GM23338 (cell line): ENCODE measurements around the gene NEK4. TPM values are rescaled to one million over a fixed set of nuclear protein-coding genes. Genes with fewer than 3 reads are reported as not detected.

Experiments used
- ATAC-seq: fragments of 200-7000 bp; cut with Tn5 transposase; 3 replicates; pipeline ENCODE4 v1.9.1; 2020
- DNase-seq: peaks from one replicate; pipeline ENCODE4 v3.0.0-alpha.2; 2015; ENCODE audit warnings: low spot score
- H2AFZ ChIP-seq: fragments of 200-600 bp; sonication (generic); 2 replicates; pipeline ENCODE4 v1.8.0; 2016; ENCODE audit warnings: antibody characterized with exemption, mild to moderate bottlenecking, moderate library complexity
- H3F3A ChIP-seq: fragments of 200-600 bp; sonication (generic); replicated peaks from 2 replicates; pipeline ENCODE4 v1.8.0; 2017; ENCODE audit warnings: antibody characterized with exemption, mixed run types, low read depth
- H3K27ac ChIP-seq: fragments of 200-600 bp; sonication (generic); 2 replicates; pipeline ENCODE4 v1.6.1; 2016; ENCODE audit warnings: low read depth
- H3K27me3 ChIP-seq: fragments of 200-600 bp; sonication (generic); 2 replicates; pipeline ENCODE4 v1.8.0; 2016; ENCODE audit warnings: mild to moderate bottlenecking, mixed run types, moderate library complexity; ENCODE audit not compliant: insufficient read depth
- H3K36me3 ChIP-seq: fragments of 200-600 bp; sonication (generic); 2 replicates; pipeline ENCODE4 v1.8.0; 2016; ENCODE audit warnings: mild to moderate bottlenecking; ENCODE audit not compliant: insufficient read depth
- H3K4me1 ChIP-seq: fragments of 200-600 bp; sonication (generic); 2 replicates; pipeline ENCODE4 v1.8.0; 2016; ENCODE audit warnings: mild to moderate bottlenecking, moderate library complexity; ENCODE audit not compliant: insufficient read depth
- H3K4me2 ChIP-seq: fragments of 200-600 bp; sonication (generic); 2 replicates; pipeline ENCODE4 v1.7.1; 2017; ENCODE audit warnings: mixed run types
- H3K4me3 ChIP-seq: fragments of 200-600 bp; sonication (generic); 2 replicates; pipeline ENCODE4 v1.6.1; 2016; ENCODE audit warnings: mixed run types
- H3K79me2 ChIP-seq: fragments of 200-600 bp; sonication (generic); replicated peaks from 2 replicates; pipeline ENCODE4 v1.8.0; 2017; ENCODE audit warnings: mild to moderate bottlenecking; ENCODE audit not compliant: insufficient read depth
- H3K9me2 ChIP-seq: fragments of 200-600 bp; sonication (generic); 2 replicates; pipeline ENCODE4 v1.8.0; 2017; ENCODE audit not compliant: insufficient read depth
- H4K20me1 ChIP-seq: fragments of 200-600 bp; sonication (generic); replicated peaks from 2 replicates; pipeline ENCODE4 v1.8.0; 2017; ENCODE audit warnings: mild to moderate bottlenecking; ENCODE audit not compliant: insufficient read depth
- H3K27ac Mint-ChIP-seq: 2 replicates; pipeline ENCODE4 v1.8.0; 2020; ENCODE audit warnings: inconsistent platforms, mild to moderate bottlenecking, moderate library complexity, mixed read lengths
- H3K27me3 Mint-ChIP-seq: 3 replicates; pipeline ENCODE4 v1.8.0; 2022; ENCODE audit warnings: low read depth, mild to moderate bottlenecking, moderate library complexity, mixed read lengths, inconsistent platforms; ENCODE audit not compliant: insufficient read depth, poor library complexity
- H3K36me3 Mint-ChIP-seq: 3 replicates; pipeline ENCODE4 v1.8.0; 2021; ENCODE audit warnings: low read depth, mild to moderate bottlenecking, inconsistent platforms, moderate library complexity, mixed read lengths
- H3K4me1 Mint-ChIP-seq: 3 replicates; pipeline ENCODE4 v1.8.0; 2020; ENCODE audit warnings: mild to moderate bottlenecking, inconsistent platforms, mixed read lengths
- H3K4me3 Mint-ChIP-seq: 3 replicates; pipeline ENCODE4 v1.8.0; 2021; ENCODE audit warnings: moderate library complexity, mild to moderate bottlenecking, inconsistent platforms, mixed read lengths
- H3K9me3 Mint-ChIP-seq: 3 replicates; pipeline ENCODE4 v1.8.0; 2020; ENCODE audit warnings: moderate library complexity, mild to moderate bottlenecking, inconsistent platforms, mixed read lengths
- CREB1 ChIP-seq: fragments of 250-450 bp; sonication (Bioruptor Pico); IDR thresholded peaks from 2 replicates; pipeline ENCODE4 v1.5.0; 2020; ENCODE audit warnings: low read depth, mild to moderate bottlenecking, moderate library complexity
- EZH2 ChIP-seq: fragments of 200-600 bp; sonication (generic); IDR thresholded peaks from one replicate; pipeline ENCODE4 v1.8.0; 2017; ENCODE audit warnings: antibody characterized with exemption, mild to moderate bottlenecking, low read depth; ENCODE audit not compliant: unreplicated experiment
- EZH2phosphoT487 ChIP-seq: fragments of 200-600 bp; sonication (generic); IDR thresholded peaks from one replicate; pipeline ENCODE4 v1.8.1; 2018; ENCODE audit warnings: antibody characterized with exemption; ENCODE audit not compliant: unreplicated experiment
- JUNB ChIP-seq: IDR thresholded peaks from one replicate; pipeline ENCODE4 v1.6.1; 2016; ENCODE audit warnings: antibody characterized with exemption; ENCODE audit not compliant: unreplicated experiment
- NANOG ChIP-seq: IDR thresholded peaks from 2 replicates; pipeline ENCODE4 v1.6.1; 2016; ENCODE audit warnings: antibody characterized with exemption, borderline replicate concordance
- POLR2AphosphoS5 ChIP-seq: IDR thresholded peaks from 2 replicates; pipeline ENCODE4 v1.6.1; 2016; ENCODE audit warnings: antibody characterized with exemption, low read depth
- STAT1 ChIP-seq: IDR thresholded peaks from one replicate; pipeline ENCODE4 v1.6.1; 2016; ENCODE audit warnings: antibody characterized with exemption; ENCODE audit not compliant: unreplicated experiment
- ZNF114 ChIP-seq: fragments of 250-450 bp; sonication (Bioruptor Pico); IDR thresholded peaks from 2 replicates; pipeline ENCODE4 v1.5.0; 2020; ENCODE audit warnings: mild to moderate bottlenecking, moderate library complexity
- ZNF331 ChIP-seq: fragments of 250-450 bp; sonication (Bioruptor Pico); IDR thresholded peaks from 2 replicates; pipeline ENCODE4 v1.5.0; 2020; ENCODE audit warnings: low read depth, mild to moderate bottlenecking, moderate library complexity
- polyA plus RNA-seq: library from polyadenylated mRNA; unstranded; fragments of >200 nt; fragmentation: Nextera tagmentation; extraction: Ambion mirVana; gene quantifications from 2 replicates; pipeline ENCODE4 v1.2.1, GENCODE V29; 2016
- total RNA-seq: library from RNA; depleted of rRNA; stranded (reverse); fragments of >200 nt; shearing (Covaris generic); gene quantifications from 2 replicates; pipeline ENCODE4 v1.2.3, GENCODE V29; 2014
- TF ChIP-seq, protein P1 (sequence below): fragments of 250-450 bp; sonication (Bioruptor Pico); IDR thresholded peaks from 2 replicates; pipeline ENCODE4 v1.5.0; 2020; ENCODE audit warnings: mild to moderate bottlenecking, moderate library complexity
- TF ChIP-seq, protein P2 (sequence below): IDR thresholded peaks from 2 replicates; pipeline ENCODE4 v1.6.1; 2016; ENCODE audit warnings: antibody characterized with exemption
- TF ChIP-seq, protein P3 (sequence below): IDR thresholded peaks from one replicate; pipeline ENCODE4 v1.6.1; 2018; ENCODE audit warnings: antibody characterized with exemption; ENCODE audit not compliant: unreplicated experiment
- TF ChIP-seq, protein P4 (sequence below), 2 experiments: fragments of 200-600 bp in 1 of 2; sonication (generic) in 1 of 2; conservative IDR thresholded peaks; 2 replicates each; pipeline versions ENCODE4 v1.5.1 to v1.6.1; 2016 to 2017; ENCODE audit warnings: antibody characterized with exemption in 2 of 2, low read depth in 2 of 2, mild to moderate bottlenecking in 2 of 2, moderate library complexity in 1 of 2

NEK4 gene
- total and polyA plus RNA-seq, 2 experiments from 2014 or later: 8.6 to 42.7 TPM

DNA sequence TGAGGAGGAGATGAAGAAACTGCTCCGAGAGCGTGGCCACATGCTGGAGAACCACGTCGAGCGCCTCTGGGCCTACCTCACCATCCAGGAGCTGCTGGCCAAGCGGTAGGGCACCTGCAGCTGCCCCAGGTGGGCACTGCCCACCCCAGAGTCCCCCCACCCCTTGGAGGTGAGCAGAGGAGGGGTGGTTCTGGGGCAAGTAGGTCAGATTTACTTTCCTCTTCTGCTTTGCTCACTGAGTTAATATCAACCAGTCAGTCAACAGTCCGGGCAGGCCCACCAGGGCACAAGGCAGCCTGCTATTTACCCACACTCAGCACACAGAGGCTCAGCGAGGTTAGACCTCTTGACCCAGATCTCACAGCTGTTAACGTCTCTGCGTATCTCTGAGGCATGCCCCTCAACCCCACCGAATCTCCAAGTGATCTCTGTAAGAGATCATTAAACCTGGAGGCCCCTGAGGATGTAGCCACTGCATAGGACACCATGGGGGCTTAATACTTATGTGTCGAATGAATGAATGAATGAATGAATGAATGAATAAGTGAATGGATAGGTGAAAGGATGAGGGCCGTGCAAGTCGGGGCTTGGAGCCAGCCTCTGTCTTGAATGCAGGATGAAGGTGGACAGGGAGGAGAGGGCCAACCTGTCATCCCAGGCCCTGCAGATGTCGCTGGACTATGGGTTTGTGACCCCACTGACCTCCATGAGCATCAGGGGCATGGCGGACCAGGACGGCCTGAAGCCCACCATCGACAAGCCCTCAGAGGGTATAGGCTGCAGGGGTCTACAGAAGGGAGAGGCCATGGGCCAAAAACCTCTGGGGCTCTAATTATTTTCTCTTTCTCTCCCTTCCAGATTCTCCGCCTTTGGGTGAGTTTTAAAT is 15.8 kb upstream of the NEK4 start:
- Histone ChIP-seq H3K79me2 (no peaks in the 10 kb centered on the region), H3K27me3 (no peaks in the 10 kb centered on the region), H3K4me1 (no peaks in the 10 kb centered on the region), H4K20me1 (no peaks in the 10 kb centered on the region), H3K4me3 (no peak overlapping the region), H3K36me3 (no peaks in the 10 kb centered on the region), H3K4me2 (no peak overlapping the region), H3K9me2 (peaks cover 6% of the 10 kb centered on the region; the same call in 1 of the 2 replicates), H3K27ac (no peak overlapping the region), H3F3A (no peaks in the 10 kb centered on the region), H2AFZ (no peak overlapping the region)
- peaks cover 12% of the 10 kb centered on the region for H3K4me1 Mint-ChIP-seq
- H3K9me3 Mint-ChIP-seq: no peaks in the 10 kb centered on the region
- H3K27ac Mint-ChIP-seq: no peak overlapping the region
- TF ChIP-seq CREB1 (CRISPR knock-in tag) (no peak), ZNF114 (CRISPR knock-in tag) (no peak), POLR2AphosphoS5 (no peak), NANOG (no peak), EZH2phosphoT487 (no peak), EZH2 (no peak), ZNF331 (CRISPR knock-in tag) (no peak), JUNB (no peak), STAT1 (no peak)
- TF ChIP-seq, protein P1, sequence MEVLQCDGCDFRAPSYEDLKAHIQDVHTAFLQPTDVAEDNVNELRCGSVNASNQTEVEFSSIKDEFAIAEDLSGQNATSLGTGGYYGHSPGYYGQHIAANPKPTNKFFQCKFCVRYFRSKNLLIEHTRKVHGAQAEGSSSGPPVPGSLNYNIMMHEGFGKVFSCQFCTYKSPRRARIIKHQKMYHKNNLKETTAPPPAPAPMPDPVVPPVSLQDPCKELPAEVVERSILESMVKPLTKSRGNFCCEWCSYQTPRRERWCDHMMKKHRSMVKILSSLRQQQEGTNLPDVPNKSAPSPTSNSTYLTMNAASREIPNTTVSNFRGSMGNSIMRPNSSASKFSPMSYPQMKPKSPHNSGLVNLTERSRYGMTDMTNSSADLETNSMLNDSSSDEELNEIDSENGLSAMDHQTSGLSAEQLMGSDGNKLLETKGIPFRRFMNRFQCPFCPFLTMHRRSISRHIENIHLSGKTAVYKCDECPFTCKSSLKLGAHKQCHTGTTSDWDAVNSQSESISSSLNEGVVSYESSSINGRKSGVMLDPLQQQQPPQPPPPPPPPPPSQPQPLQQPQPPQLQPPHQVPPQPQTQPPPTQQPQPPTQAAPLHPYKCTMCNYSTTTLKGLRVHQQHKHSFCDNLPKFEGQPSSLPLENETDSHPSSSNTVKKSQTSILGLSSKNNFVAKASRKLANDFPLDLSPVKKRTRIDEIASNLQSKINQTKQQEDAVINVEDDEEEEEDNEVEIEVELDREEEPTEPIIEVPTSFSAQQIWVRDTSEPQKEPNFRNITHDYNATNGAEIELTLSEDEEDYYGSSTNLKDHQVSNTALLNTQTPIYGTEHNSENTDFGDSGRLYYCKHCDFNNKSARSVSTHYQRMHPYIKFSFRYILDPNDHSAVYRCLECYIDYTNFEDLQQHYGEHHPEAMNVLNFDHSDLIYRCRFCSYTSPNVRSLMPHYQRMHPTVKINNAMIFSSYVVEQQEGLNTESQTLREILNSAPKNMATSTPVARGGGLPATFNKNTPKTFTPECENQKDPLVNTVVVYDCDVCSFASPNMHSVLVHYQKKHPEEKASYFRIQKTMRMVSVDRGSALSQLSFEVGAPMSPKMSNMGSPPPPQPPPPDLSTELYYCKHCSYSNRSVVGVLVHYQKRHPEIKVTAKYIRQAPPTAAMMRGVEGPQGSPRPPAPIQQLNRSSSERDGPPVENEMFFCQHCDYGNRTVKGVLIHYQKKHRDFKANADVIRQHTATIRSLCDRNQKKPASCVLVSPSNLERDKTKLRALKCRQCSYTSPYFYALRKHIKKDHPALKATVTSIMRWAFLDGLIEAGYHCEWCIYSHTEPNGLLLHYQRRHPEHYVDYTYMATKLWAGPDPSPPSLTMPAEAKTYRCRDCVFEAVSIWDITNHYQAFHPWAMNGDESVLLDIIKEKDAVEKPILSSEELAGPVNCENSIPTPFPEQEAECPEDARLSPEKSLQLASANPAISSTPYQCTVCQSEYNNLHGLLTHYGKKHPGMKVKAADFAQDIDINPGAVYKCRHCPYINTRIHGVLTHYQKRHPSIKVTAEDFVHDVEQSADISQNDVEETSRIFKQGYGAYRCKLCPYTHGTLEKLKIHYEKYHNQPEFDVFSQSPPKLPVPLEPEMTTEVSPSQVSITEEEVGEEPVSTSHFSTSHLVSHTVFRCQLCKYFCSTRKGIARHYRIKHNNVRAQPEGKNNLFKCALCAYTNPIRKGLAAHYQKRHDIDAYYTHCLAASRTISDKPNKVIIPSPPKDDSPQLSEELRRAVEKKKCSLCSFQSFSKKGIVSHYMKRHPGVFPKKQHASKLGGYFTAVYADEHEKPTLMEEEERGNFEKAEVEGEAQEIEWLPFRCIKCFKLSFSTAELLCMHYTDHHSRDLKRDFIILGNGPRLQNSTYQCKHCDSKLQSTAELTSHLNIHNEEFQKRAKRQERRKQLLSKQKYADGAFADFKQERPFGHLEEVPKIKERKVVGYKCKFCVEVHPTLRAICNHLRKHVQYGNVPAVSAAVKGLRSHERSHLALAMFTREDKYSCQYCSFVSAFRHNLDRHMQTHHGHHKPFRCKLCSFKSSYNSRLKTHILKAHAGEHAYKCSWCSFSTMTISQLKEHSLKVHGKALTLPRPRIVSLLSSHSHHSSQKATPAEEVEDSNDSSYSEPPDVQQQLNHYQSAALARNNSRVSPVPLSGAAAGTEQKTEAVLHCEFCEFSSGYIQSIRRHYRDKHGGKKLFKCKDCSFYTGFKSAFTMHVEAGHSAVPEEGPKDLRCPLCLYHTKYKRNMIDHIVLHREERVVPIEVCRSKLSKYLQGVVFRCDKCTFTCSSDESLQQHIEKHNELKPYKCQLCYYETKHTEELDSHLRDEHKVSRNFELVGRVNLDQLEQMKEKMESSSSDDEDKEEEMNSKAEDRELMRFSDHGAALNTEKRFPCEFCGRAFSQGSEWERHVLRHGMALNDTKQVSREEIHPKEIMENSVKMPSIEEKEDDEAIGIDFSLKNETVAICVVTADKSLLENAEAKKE (CRISPR knock-in tag): no peak
- TF ChIP-seq, protein P2, sequence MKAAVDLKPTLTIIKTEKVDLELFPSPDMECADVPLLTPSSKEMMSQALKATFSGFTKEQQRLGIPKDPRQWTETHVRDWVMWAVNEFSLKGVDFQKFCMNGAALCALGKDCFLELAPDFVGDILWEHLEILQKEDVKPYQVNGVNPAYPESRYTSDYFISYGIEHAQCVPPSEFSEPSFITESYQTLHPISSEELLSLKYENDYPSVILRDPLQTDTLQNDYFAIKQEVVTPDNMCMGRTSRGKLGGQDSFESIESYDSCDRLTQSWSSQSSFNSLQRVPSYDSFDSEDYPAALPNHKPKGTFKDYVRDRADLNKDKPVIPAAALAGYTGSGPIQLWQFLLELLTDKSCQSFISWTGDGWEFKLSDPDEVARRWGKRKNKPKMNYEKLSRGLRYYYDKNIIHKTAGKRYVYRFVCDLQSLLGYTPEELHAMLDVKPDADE: no peak
- TF ChIP-seq, protein P3, sequence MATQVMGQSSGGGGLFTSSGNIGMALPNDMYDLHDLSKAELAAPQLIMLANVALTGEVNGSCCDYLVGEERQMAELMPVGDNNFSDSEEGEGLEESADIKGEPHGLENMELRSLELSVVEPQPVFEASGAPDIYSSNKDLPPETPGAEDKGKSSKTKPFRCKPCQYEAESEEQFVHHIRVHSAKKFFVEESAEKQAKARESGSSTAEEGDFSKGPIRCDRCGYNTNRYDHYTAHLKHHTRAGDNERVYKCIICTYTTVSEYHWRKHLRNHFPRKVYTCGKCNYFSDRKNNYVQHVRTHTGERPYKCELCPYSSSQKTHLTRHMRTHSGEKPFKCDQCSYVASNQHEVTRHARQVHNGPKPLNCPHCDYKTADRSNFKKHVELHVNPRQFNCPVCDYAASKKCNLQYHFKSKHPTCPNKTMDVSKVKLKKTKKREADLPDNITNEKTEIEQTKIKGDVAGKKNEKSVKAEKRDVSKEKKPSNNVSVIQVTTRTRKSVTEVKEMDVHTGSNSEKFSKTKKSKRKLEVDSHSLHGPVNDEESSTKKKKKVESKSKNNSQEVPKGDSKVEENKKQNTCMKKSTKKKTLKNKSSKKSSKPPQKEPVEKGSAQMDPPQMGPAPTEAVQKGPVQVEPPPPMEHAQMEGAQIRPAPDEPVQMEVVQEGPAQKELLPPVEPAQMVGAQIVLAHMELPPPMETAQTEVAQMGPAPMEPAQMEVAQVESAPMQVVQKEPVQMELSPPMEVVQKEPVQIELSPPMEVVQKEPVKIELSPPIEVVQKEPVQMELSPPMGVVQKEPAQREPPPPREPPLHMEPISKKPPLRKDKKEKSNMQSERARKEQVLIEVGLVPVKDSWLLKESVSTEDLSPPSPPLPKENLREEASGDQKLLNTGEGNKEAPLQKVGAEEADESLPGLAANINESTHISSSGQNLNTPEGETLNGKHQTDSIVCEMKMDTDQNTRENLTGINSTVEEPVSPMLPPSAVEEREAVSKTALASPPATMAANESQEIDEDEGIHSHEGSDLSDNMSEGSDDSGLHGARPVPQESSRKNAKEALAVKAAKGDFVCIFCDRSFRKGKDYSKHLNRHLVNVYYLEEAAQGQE: no peak
- TF ChIP-seq, protein P4, sequence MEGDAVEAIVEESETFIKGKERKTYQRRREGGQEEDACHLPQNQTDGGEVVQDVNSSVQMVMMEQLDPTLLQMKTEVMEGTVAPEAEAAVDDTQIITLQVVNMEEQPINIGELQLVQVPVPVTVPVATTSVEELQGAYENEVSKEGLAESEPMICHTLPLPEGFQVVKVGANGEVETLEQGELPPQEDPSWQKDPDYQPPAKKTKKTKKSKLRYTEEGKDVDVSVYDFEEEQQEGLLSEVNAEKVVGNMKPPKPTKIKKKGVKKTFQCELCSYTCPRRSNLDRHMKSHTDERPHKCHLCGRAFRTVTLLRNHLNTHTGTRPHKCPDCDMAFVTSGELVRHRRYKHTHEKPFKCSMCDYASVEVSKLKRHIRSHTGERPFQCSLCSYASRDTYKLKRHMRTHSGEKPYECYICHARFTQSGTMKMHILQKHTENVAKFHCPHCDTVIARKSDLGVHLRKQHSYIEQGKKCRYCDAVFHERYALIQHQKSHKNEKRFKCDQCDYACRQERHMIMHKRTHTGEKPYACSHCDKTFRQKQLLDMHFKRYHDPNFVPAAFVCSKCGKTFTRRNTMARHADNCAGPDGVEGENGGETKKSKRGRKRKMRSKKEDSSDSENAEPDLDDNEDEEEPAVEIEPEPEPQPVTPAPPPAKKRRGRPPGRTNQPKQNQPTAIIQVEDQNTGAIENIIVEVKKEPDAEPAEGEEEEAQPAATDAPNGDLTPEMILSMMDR (conservative IDR thresholded peaks at IDR 0.05; ENCODE audit: low read depth in 2 of 2): no peak
- peaks cover 26% of the 10 kb centered on the region for H3K27me3 Mint-ChIP-seq
- H3K36me3 Mint-ChIP-seq: no peaks in the 10 kb centered on the region; the same call in 2 of the 3 replicates
- no peak overlapping the region for H3K4me3 Mint-ChIP-seq
- ATAC-seq (no peak), DNase-seq (no peak)
